ENCODE results near the gene C16orf90. TPM values are rescaled to one million over a fixed set of nuclear protein-coding genes. Genes with fewer than 3 reads are reported as not detected.

Gene C16orf90
- polyA plus RNA-seq, 1 of the 3 experiments (the other 2 are of a cell fraction): not detected

DNA sequence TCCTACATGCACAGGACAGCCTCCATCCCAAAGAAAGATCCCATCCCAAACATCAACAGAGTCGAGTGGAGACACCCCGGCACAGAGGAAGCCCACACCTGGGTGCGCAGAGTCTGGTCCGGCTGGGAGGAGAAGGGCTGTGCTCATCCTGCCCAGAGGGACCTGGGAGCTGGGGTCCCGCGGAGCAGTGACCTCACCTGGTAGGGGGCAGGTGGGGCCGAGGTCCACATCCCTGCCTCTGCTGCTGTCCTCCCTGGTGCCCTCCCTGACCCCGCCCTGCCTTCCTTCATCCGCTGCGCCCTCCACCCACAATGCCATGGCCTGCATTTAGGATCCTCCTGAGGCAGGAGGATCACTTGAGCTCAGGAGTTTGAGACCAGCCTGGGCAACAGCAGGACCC lies 2.9 kb downstream of the C16orf90 start:
- peaks cover 0 to 3% of the 10 kb centered on the region in 2 experiments; a peak in 1 of 4 replicates for H3K4me1 ChIP-seq (ENCODE audit: control insufficient read depth in 1 of 2, insufficient read depth in 2 of 2, low read depth in 1 of 2, low read length in 1 of 2)
- H3K36me3 ChIP-seq (replicated peaks in 1 of 2; ENCODE audit: control insufficient read depth in 1 of 2, insufficient read depth in 2 of 2, low read length in 1 of 2): peaks cover 0 to 9% of the 10 kb centered on the region in 2 experiments
- no peak for DNase-seq
- no peak overlapping the region for H3K4me2 ChIP-seq
- 100% methylated on average over 3 of the region's 10 CpGs for WGBS (ENCODE audit: low lambda C conversion rate)
- no peaks in the 10 kb centered on the region for H3K79me2 ChIP-seq (ENCODE audit: insufficient read depth)
- H3F3A ChIP-seq (replicated peaks; ENCODE audit: insufficient read depth): no peaks in the 10 kb centered on the region
- H3K27me3 ChIP-seq (ENCODE audit: insufficient read depth): no peaks in the 10 kb centered on the region
- H3K9ac ChIP-seq: no peak overlapping the region
- H4K20me1 ChIP-seq (ENCODE audit: insufficient read depth): no peaks in the 10 kb centered on the region
- H3K4me3 ChIP-seq (ENCODE audit: low read depth in 2 of 2, low read length in 1 of 2): no peak overlapping the region
- no peak overlapping the region for H2AFZ ChIP-seq (ENCODE audit: low read depth)
- TF ChIP-seq NFIC (IDR thresholded peaks at IDR 0.05; ENCODE audit: borderline replicate concordance): no peak
- TF ChIP-seq SIN3A (IDR thresholded peaks at IDR 0.05; ENCODE audit: borderline replicate concordance, low read depth, low read length): no peak
- no peak for TF ChIP-seq RCOR1 (IDR thresholded peaks at IDR 0.05; ENCODE audit: low read length)
- no peak for TF ChIP-seq REST (IDR thresholded peaks at IDR 0.05; ENCODE audit: low read depth, low read length)
- no peak for TF ChIP-seq NRF1 (IDR thresholded peaks at IDR 0.05; ENCODE audit: low read depth, low read length)
- no peak for TF ChIP-seq CHD2 (IDR thresholded peaks at IDR 0.05; ENCODE audit: low read length, partially characterized antibody)
- TF ChIP-seq GATA2 (CRISPR knock-in tag; IDR thresholded peaks at IDR 0.05): no peak
- TF ChIP-seq FOXJ3 (CRISPR knock-in tag; IDR thresholded peaks at IDR 0.05): no peak
- TF ChIP-seq FOXM1 (IDR thresholded peaks at IDR 0.05; ENCODE audit: low read depth): no peak
- TF ChIP-seq RFX5 (IDR thresholded peaks at IDR 0.05; ENCODE audit: low read length): no peak
- TF ChIP-seq, protein P1, sequence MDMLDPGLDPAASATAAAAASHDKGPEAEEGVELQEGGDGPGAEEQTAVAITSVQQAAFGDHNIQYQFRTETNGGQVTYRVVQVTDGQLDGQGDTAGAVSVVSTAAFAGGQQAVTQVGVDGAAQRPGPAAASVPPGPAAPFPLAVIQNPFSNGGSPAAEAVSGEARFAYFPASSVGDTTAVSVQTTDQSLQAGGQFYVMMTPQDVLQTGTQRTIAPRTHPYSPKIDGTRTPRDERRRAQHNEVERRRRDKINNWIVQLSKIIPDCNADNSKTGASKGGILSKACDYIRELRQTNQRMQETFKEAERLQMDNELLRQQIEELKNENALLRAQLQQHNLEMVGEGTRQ (IDR thresholded peaks at IDR 0.05; ENCODE audit: borderline replicate concordance, low read depth, low read length): no peak
- TF ChIP-seq POLR2AphosphoS5 (IDR thresholded peaks at IDR 0.05; ENCODE audit: low read depth, low read length): no peak
- TF ChIP-seq RAD21 (IDR thresholded peaks at IDR 0.05; ENCODE audit: low read length): no peak
- no peak for TF ChIP-seq RXRA (IDR thresholded peaks at IDR 0.05; ENCODE audit: borderline replicate concordance, low read depth)
- no peak for TF ChIP-seq MEF2A (IDR thresholded peaks at IDR 0.05; ENCODE audit: borderline replicate concordance, low read depth)
- TF ChIP-seq JUND (IDR thresholded peaks at IDR 0.05): no peak
- no peak for TF ChIP-seq MXI1 (IDR thresholded peaks at IDR 0.05; ENCODE audit: low read depth, low read length)
- TF ChIP-seq EP300 (IDR thresholded peaks at IDR 0.05; ENCODE audit: borderline replicate concordance in 1 of 2, low read depth in 1 of 2, low read length in 1 of 2): no peak
- TF ChIP-seq YY1 (IDR thresholded peaks at IDR 0.05; ENCODE audit: low read depth): no peak
- no peaks in the 10 kb centered on the region for H3K9me3 ChIP-seq
- H3K9me2 ChIP-seq: no peaks in the 10 kb centered on the region
- no peak overlapping the region for H3K27ac ChIP-seq (ENCODE audit: low read depth in 2 of 2, low read length in 1 of 2)
- ChIA-PET POLR2A (no interaction called here), CTCF (interaction anchor here (0.6 kb wide), 1 partner anchor 126 kb away, joined by 3 read pairs; no protein-coding TSS in a partner anchor)

Measured in SK-N-SH (cell line).